ENCODE results near the gene KDM4C.

The KDM4C gene

GRCh38 chr9:6877671-6878161 is 119.9 kb downstream of the KDM4C start:
- Histone ChIP-seq H3K9ac (ENCODE audit: low read length) (no peak overlapping the region), H3K36me3 (ENCODE audit: low read length) (no peaks in the 10 kb centered on the region), H3K79me2 (ENCODE audit: insufficient read depth, low read length) (0 out of 2 replicates have a peak, but pooled peaks cover 8% of the 10 kb centered on the region), H3K27me3 (ENCODE audit: low read length) (no peaks in the 10 kb centered on the region), H2AFZ (ENCODE audit: low read depth, low read length, severe bottlenecking) (no peak overlapping the region), H3K9me2 (replicated peaks; ENCODE audit: insufficient read depth, low read length) (no peaks in the 10 kb centered on the region), H3K9me3 (ENCODE audit: insufficient read depth, low read length) (no peaks in the 10 kb centered on the region), H3K27ac (ENCODE audit: low read depth, low read length) (no peak overlapping the region), H4K20me1 (ENCODE audit: low read depth, low read length) (no peaks in the 10 kb centered on the region), H3K4me2 (ENCODE audit: low read depth, low read length, poor library complexity, severe bottlenecking) (no peak overlapping the region), H3F3A (ENCODE audit: insufficient read depth) (no peaks in the 10 kb centered on the region), H3K4me3 (ENCODE audit: insufficient read depth, low read length, poor library complexity, severe bottlenecking) (no peak overlapping the region)
- TF ChIP-seq CTCF (IDR thresholded peaks at IDR 0.05; ENCODE audit: insufficient read depth, low read length, poor library complexity, severe bottlenecking) (no peak), EZH2phosphoT487 (conservative IDR thresholded peaks at IDR 0.05; ENCODE audit: low read length) (no peak)

- TF ChIP-seq EZH2phosphoT487 (conservative IDR thresholded peaks at IDR 0.05; ENCODE audit: low read length), result no peak
- TF ChIP-seq CTCF (IDR thresholded peaks at IDR 0.05; ENCODE audit: insufficient read depth, low read length, poor library complexity, severe bottlenecking), result no peak
- no peak overlapping the region for H3K27ac ChIP-seq (ENCODE audit: low read depth, low read length)
These were observed 122.9 kb downstream of the KDM4C start for GRCh38 chr9:6880626-6881025.

GRCh38 chr9:6884101-6884500 is 126.3 kb downstream of the KDM4C start:
- no peaks in the 10 kb centered on the region for H3K9me2 ChIP-seq (replicated peaks; ENCODE audit: insufficient read depth, low read length)
- H3K27me3 ChIP-seq (ENCODE audit: low read length), result no peaks in the 10 kb centered on the region
- H3K4me3 ChIP-seq (ENCODE audit: insufficient read depth, low read length, poor library complexity, severe bottlenecking), result no peak overlapping the region
- no peak overlapping the region for H3K27ac ChIP-seq (ENCODE audit: low read depth, low read length)
- no peaks in the 10 kb centered on the region; the same call in 1 of the 2 replicates for H3K79me2 ChIP-seq (ENCODE audit: insufficient read depth, low read length)
- no peaks in the 10 kb centered on the region; the same call in 1 of the 2 replicates for H3F3A ChIP-seq (ENCODE audit: insufficient read depth)
- H3K9ac ChIP-seq (ENCODE audit: low read length), result no peak overlapping the region
- H3K9me3 ChIP-seq (ENCODE audit: insufficient read depth, low read length), result no peaks in the 10 kb centered on the region
- no peaks in the 10 kb centered on the region for H4K20me1 ChIP-seq (ENCODE audit: low read depth, low read length)
- H3K4me2 ChIP-seq (ENCODE audit: low read depth, low read length, poor library complexity, severe bottlenecking), result no peak overlapping the region
- peaks cover 4% of the 10 kb centered on the region; the same call in 1 of the 2 replicates for H3K36me3 ChIP-seq (ENCODE audit: low read length)
- no peak for TF ChIP-seq EZH2phosphoT487 (conservative IDR thresholded peaks at IDR 0.05; ENCODE audit: low read length)
- TF ChIP-seq CTCF (IDR thresholded peaks at IDR 0.05; ENCODE audit: insufficient read depth, low read length, poor library complexity, severe bottlenecking), result no peak
- no peak overlapping the region for H2AFZ ChIP-seq (ENCODE audit: low read depth, low read length, severe bottlenecking)

More at GRCh38 chr9:6880626-6881025, 122.9 kb downstream of the KDM4C start:
- no peaks in the 10 kb centered on the region; the same call in 1 of the 2 replicates for H3F3A ChIP-seq (ENCODE audit: insufficient read depth)
- H3K4me3 ChIP-seq (ENCODE audit: insufficient read depth, low read length, poor library complexity, severe bottlenecking), result no peak overlapping the region
- no peak overlapping the region for H2AFZ ChIP-seq (ENCODE audit: low read depth, low read length, severe bottlenecking)
- no peak overlapping the region for H3K9ac ChIP-seq (ENCODE audit: low read length)
- no peaks in the 10 kb centered on the region for H3K27me3 ChIP-seq (ENCODE audit: low read length)
- peaks cover 7% of the 10 kb centered on the region; the same call in 1 of the 2 replicates for H3K79me2 ChIP-seq (ENCODE audit: insufficient read depth, low read length)
- H3K4me2 ChIP-seq (ENCODE audit: low read depth, low read length, poor library complexity, severe bottlenecking), result no peak overlapping the region
- no peaks in the 10 kb centered on the region for H3K9me2 ChIP-seq (replicated peaks; ENCODE audit: insufficient read depth, low read length)
- no peaks in the 10 kb centered on the region for H3K9me3 ChIP-seq (ENCODE audit: insufficient read depth, low read length)
- H3K36me3 ChIP-seq (ENCODE audit: low read length), result no peaks in the 10 kb centered on the region
- H4K20me1 ChIP-seq (ENCODE audit: low read depth, low read length), result no peaks in the 10 kb centered on the region

Data from SU-DHL-6 (cell line).